AG04450 (cell line): ENCODE data around the gene SLC13A3. TPM values are rescaled to one million over a fixed set of nuclear protein-coding genes. Genes with fewer than 3 reads are reported as not detected.

Source experiments
- CTCF ChIA-PET: fragments of 300-600, 350-600 bp; formaldehyde crosslinking; extraction: SDS; loops from one replicate; lab custom pipeline; 2022; ENCODE audit warnings: antibody characterized with exemption, inconsistent platforms; lab: Charles Lee
- POLR2A ChIA-PET: fragments of 350-600 bp; formaldehyde crosslinking; extraction: SDS; loops from one replicate; lab custom pipeline; 2021; ENCODE audit warnings: antibody characterized with exemption, inconsistent platforms; lab: Yijun Ruan, JAX
- DNase-seq: peaks from one replicate; pipeline ENCODE4 v3.0.0-alpha.2; 2011; ENCODE audit warnings: low read depth, low spot score
- H3K27ac ChIP-seq: one replicate; pipeline ENCODE4 v1.5.1; 2012; ENCODE audit warnings: low read depth, low read length, control low read depth
- H3K27me3 ChIP-seq: one replicate; pipeline ENCODE4 v1.6.0; 2012; ENCODE audit warnings: low read length; ENCODE audit not compliant: control insufficient read depth, insufficient read depth
- H3K4me3 ChIP-seq: 2 replicates; pipeline ENCODE4 v1.5.1; 2011; ENCODE audit warnings: mild to moderate bottlenecking, low read depth, low read length, control low read depth
- H3K9me3 ChIP-seq: 2 replicates; pipeline ENCODE4 v1.5.1; 2012; ENCODE audit warnings: low read length; ENCODE audit not compliant: control insufficient read depth, insufficient read depth
- CTCF ChIP-seq: IDR thresholded peaks from 2 replicates; pipeline ENCODE4 v1.5.1; 2011; ENCODE audit warnings: low read depth, low read length, control low read depth, inconsistent platforms
- polyA plus RNA-seq: library from polyadenylated mRNA; depleted of rRNA; stranded (reverse); fragments of >200 nt; gene quantifications from 2 replicates; pipeline ENCODE4 v1.2.3, GENCODE V29; 2011

Gene SLC13A3
- polyA plus RNA-seq, 1 experiment: 2.4 TPM

- DNase-seq: no peak
- Histone ChIP-seq H3K27ac (no peak overlapping the region), H3K27me3 (peaks cover 6% of the 10 kb centered on the region), H3K4me3 (no peak overlapping the region), H3K9me3 (no peaks in the 10 kb centered on the region)
- ChIA-PET CTCF (no interaction called here), POLR2A (no interaction called here)
- no peak for TF ChIP-seq CTCF
Observed at GRCh38 chr20:46554828-46555227, 96.4 kb downstream of the SLC13A3 start.

DNA sequence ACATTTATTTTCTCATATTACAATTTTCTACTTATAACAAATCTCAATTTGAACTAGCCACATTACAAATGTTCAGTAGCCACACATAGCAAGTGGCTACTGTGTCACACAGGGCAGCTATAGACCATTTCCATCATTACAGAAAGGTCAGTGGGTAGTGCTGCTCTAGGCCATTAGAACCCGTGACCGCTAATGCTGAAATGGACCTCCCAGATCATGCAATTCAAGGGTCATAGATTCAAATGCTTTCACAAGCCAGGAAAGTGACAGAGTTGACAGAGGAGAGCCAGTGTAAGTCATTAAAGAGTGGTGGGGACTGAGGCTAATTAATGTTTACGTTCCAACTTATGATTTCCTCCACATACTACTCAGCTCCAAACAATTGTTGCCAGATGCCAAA lies 97.3 kb downstream of the SLC13A3 start:
- ChIA-PET POLR2A (no interaction called here), CTCF (no interaction called here)
- no peak for TF ChIP-seq CTCF
- no peak for DNase-seq
- Histone ChIP-seq H3K4me3 (no peak overlapping the region), H3K27me3 (peaks cover 6% of the 10 kb centered on the region), H3K27ac (no peak overlapping the region), H3K9me3 (no peaks in the 10 kb centered on the region)

GRCh38 chr20:46552460-46553420 lies 98.5 kb downstream of the SLC13A3 start:
- POLR2A ChIA-PET: no interaction called here
- CTCF ChIA-PET: interaction anchor here (0.8 to 2.0 kb wide), 2 partner anchors 9 to 10 kb away, joined by 5 read pairs; no protein-coding TSS in a partner anchor
- no peak overlapping the region for H3K27ac ChIP-seq
- no peak overlapping the region for H3K4me3 ChIP-seq
- H3K27me3 ChIP-seq: peaks cover 6% of the 10 kb centered on the region
- no peaks in the 10 kb centered on the region for H3K9me3 ChIP-seq
- no peak for DNase-seq
- no peak for TF ChIP-seq CTCF

GRCh38 chr20:46551522-46552381 lies 99.5 kb downstream of the SLC13A3 start:
- no peak overlapping the region for H3K4me3 ChIP-seq
- peaks cover 6% of the 10 kb centered on the region for H3K27me3 ChIP-seq
- no peak for TF ChIP-seq CTCF
- no peaks in the 10 kb centered on the region for H3K9me3 ChIP-seq
- no peak for DNase-seq
- CTCF ChIA-PET: interaction anchor here (0.6 to 2.0 kb wide), 3 partner anchors 10 to 127 kb away, joined by 3 to 5 read pairs (median 5); no protein-coding TSS in a partner anchor
- POLR2A ChIA-PET: no interaction called here
- H3K27ac ChIP-seq: no peak overlapping the region
